Aorta (tissue), 5 donors: ENCODE results near the gene GBF1. TPM values are rescaled to one million over a fixed set of nuclear protein-coding genes. Genes with fewer than 3 reads are reported as not detected.

Experiments used
- ATAC-seq: fragments of 200-7000 bp; cut with Tn5 transposase; one replicate; pipeline ENCODE4 v1.9.1; 2022; ENCODE audit warnings: moderate library complexity; ENCODE audit not compliant: low FRiP score
- DNase-seq, 2 donors: peaks; one replicate each; pipeline ENCODE4 v3.0.0-alpha.2; 2020
- H3K27ac ChIP-seq, 2 donors: one replicate each; pipeline ENCODE4 v1.5.1; 2013; ENCODE audit warnings: low read length in 2 of 2, mild to moderate bottlenecking in 2 of 2, moderate library complexity in 2 of 2, control low read depth in 1 of 2, inconsistent platforms in 1 of 2, low read depth in 1 of 2
- H3K27me3 ChIP-seq, 2 donors: one replicate each; pipeline ENCODE4 v1.6.1; 2013; ENCODE audit warnings: control low read depth in 1 of 2, low read length in 1 of 2, mild to moderate bottlenecking in 1 of 2, moderate library complexity in 1 of 2; ENCODE audit not compliant: insufficient read depth in 2 of 2, control insufficient read depth in 1 of 2
- H3K36me3 ChIP-seq, 2 donors: one replicate each; pipeline ENCODE4 v1.6.1; 2013; ENCODE audit warnings: control low read depth in 1 of 2, low read length in 1 of 2, mild to moderate bottlenecking in 1 of 2; ENCODE audit not compliant: insufficient read depth in 2 of 2, control insufficient read depth in 1 of 2
- H3K4me1 ChIP-seq, 2 donors: one replicate each; pipeline ENCODE4 v1.6.1; 2013; ENCODE audit warnings: low read length in 2 of 2, control low read depth in 1 of 2, mild to moderate bottlenecking in 1 of 2, moderate library complexity in 1 of 2; ENCODE audit not compliant: insufficient read depth in 2 of 2, control insufficient read depth in 1 of 2
- H3K4me3 ChIP-seq, 2 donors: one replicate each; pipeline ENCODE4 v1.5.1; 2013; ENCODE audit warnings: low read length in 2 of 2, control low read depth in 1 of 2, mild to moderate bottlenecking in 1 of 2
- H3K9me3 ChIP-seq: one replicate; pipeline ENCODE4 v1.6.1; 2013; ENCODE audit warnings: mild to moderate bottlenecking, low read length; ENCODE audit not compliant: control insufficient read depth
- WGBS, 2 donors: extraction: QIAGEN DNeasy Blood & Tissue Kit; methylation state at CpG; one replicate each; pipeline ENCODE4 v1.1.7; 2013; 5-methylcytosine and 5-hydroxymethylcytosine counted together
- intact Hi-C, 2 donors: fragments of 100-400 bp; cut with DNase I; formaldehyde crosslinking; loops; one replicate each; pipeline versions ENCODE4 v1.14.2 to v1.15.0; 2022
- polyA plus RNA-seq, 2 donors: library from polyadenylated mRNA; stranded (reverse); fragments of 200-250 nt; gene quantifications; one replicate each; pipeline ENCODE4 v1.2.3, GENCODE V29; 2013
- total RNA-seq, 2 donors: library from RNA; stranded (reverse); fragmentation: NEBNext Ultra II Directional; extraction: Animal tissue kit (Norgen Biotek cat#: 25700); gene quantifications; one replicate each; pipeline ENCODE4 v1.2.1, GENCODE V29; 2021
- donor health status: healthy with polysubstance abuse.
- donor health status: Bipolar disorder and iron deficiency.
- donor health status: DM: no; HTN: no; CAD: no.
- donor health status: DM: no; HTN: no; CAD: no.
- donor health status: DM: yes; HTN: yes; CAD: no.

Gene GBF1
- total and polyA plus RNA-seq, 4 donors = 7.1 to 44.0 (median 32.6) TPM

DNA sequence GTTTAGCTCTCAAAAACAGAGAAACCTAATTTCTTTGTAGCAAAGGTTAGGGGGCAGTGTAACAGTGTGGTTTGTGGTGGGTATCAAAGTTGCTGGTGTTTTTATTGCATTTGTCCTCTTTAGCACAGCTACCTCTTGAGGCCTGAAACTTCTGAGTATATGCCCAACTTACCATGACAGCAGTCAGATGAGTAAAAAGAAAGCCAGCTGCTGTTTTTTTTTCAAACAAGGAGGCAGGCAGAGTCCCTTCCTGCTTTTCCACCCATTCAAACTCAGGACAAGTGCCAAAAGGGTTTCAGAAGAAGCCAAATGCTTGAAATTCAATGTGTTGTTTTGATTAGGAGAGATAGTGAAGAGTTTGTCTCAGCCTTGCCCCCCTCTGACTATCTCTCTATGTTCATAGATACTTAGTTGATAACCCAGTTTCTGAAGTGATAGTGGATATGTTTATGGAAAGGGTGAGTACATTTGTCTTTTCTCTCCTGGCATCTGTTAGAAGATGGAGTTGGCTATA is 23.1 kb downstream of the GBF1 start:
- ATAC-seq (no peak), DNase-seq (no peak)
- Histone ChIP-seq H3K4me3 (no peak overlapping the region), H3K9me3 (no peaks in the 10 kb centered on the region), H3K27ac (no peak overlapping the region), H3K36me3 (no peaks in the 10 kb centered on the region), H3K27me3 (no peaks in the 10 kb centered on the region), H3K4me1 (peaks cover 2 to 21% of the 10 kb centered on the region in 2 donors)
- intact Hi-C loops = no loop called here

DNA sequence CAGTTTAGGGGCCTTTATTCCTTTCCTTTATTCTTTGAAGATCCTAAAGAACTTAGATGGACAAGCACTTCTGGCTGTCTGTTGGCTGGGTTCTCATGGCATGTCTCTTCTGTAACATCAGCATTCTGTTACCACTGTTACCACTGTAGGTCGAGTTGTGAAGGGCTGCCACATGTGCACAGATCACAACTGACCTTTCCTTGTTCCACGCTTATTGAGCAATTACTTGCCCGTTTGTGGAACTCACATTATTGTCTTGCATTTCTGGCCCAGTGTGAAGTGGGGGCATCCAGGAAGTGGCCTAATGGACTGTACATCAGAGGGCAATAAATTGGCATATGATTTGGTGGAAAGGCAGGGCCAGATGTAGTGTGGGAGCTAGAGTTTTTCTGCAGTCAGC is 23.7 kb downstream of the GBF1 start:
- peaks cover 2 to 18% of the 10 kb centered on the region in 2 donors for H3K4me1 ChIP-seq
- intact Hi-C loops = no loop called here
- no peaks in the 10 kb centered on the region for H3K9me3 ChIP-seq
- H3K27ac ChIP-seq = peak overlapping the region in 1 of 2 donors; percentile 33
- H3K27me3 ChIP-seq = no peaks in the 10 kb centered on the region
- H3K4me3 ChIP-seq = no peak overlapping the region
- ATAC-seq = no peak
- no peaks in the 10 kb centered on the region for H3K36me3 ChIP-seq
- 44 to 49% methylated on average over 3 of the region's 3 CpGs for WGBS, 2 donors
- DNase-seq = no peak

GRCh38 chr10:102274062-102274461 is 28.7 kb downstream of the GBF1 start:
- Histone ChIP-seq H3K4me3 (no peak overlapping the region), H3K27me3 (no peaks in the 10 kb centered on the region), H3K27ac (no peak overlapping the region), H3K9me3 (no peaks in the 10 kb centered on the region), H3K4me1 (peaks cover 0 to 2% of the 10 kb centered on the region in 2 donors), H3K36me3 (no peaks in the 10 kb centered on the region)
- intact Hi-C loops = no loop called here
- 13 to 38% methylated on average over 1 of the region's 1 CpG for WGBS, 2 donors
- DNase-seq (no peak), ATAC-seq (no peak)

DNA sequence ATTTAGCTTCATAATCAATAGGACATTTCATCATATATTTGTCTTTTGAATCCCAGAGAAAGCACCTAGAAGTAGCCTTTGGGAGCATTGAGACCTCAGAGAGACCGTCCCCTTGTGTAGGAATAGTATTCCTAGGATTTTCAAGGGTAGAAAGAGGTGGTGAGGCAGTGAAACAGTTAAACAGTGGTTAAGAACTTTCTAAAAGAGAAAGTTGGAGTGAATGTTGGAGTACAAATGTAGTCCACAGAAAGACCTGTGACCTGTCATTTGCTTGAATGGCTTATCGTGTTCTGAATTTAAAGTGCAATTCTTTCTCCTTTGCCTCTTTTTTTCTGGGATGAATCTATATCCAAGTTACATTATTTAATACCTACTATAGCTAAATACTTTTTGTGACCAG is 30.0 kb downstream of the GBF1 start:
- intact Hi-C loops = no loop called here
- no peak for ATAC-seq
- H3K4me1 ChIP-seq = peaks cover 2 to 7% of the 10 kb centered on the region in 2 donors
- WGBS, 2 donors = 79 to 80% methylated on average over 2 of the region's 2 CpGs
- no peaks in the 10 kb centered on the region for H3K9me3 ChIP-seq
- no peaks in the 10 kb centered on the region for H3K27me3 ChIP-seq
- H3K4me3 ChIP-seq = no peak overlapping the region
- H3K36me3 ChIP-seq = no peaks in the 10 kb centered on the region
- H3K27ac ChIP-seq = no peak overlapping the region
- DNase-seq = no peak

- Histone ChIP-seq H3K36me3 (no peaks in the 10 kb centered on the region), H3K27ac (no peak overlapping the region), H3K4me1 (peaks cover 4 to 9% of the 10 kb centered on the region in 2 donors), H3K9me3 (no peaks in the 10 kb centered on the region), H3K4me3 (no peak overlapping the region), H3K27me3 (no peaks in the 10 kb centered on the region)
- intact Hi-C loops = no loop called here
- no peak for DNase-seq
- ATAC-seq = no peak
Observed at GRCh38 chr10:102279104-102279503, 33.8 kb downstream of the GBF1 start.

DNA sequence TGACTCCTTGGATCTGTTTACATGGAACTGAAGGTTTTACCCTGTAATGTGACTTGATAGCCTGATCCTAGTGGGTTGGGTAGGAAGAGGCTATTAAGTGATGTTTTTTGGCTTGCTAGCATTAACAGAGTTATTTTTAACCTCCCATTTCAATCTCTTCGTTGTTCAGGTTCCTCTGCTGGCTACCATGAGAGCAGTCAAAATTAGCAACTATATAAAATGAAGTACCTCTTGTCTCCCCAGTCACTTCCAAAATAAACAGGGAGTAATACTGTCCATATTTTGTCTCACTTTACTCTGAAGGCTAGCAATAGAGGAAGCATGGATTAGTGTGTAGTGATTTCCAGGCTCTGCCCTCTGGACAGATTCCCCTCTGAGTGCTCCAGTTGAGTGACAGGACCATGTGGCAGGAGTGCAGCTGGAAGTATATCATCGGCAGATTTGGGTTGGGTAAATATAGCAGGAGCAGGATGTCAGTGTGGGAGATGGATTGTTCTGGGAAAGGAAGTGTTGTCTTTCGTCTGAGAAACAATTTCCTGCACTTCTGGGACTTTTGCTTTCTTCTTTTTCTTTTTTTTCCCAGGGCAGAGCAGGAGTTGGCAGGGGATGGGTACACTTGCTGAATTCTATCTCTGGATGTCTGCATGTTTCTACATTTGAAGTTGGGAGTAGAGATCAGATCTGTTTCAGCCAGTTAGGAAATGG is 35.2 kb downstream of the GBF1 start:
- peak; percentile 63 for ATAC-seq
- DNase-seq = no peak
- intact Hi-C loops = no loop called here

DNA sequence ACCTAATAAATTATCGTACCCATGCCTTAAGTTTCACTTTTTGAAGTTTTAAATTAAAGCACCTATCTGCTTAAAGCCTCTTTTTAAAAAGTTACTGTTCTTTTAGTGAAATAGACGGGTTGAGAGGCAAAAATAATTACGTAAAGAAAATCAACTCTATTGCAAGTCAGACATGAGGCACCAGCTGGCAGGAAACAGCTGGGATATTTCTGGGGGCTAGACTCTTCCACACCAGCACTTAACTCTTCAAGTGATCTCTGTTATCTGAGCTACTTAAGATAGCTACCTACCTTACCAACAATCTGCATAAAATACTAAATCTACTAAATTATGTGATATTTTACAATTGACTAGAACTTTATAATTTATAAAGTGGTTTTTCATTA is 35.8 kb downstream of the GBF1 start:
- peaks cover 4 to 13% of the 10 kb centered on the region in 2 donors for H3K4me1 ChIP-seq

More for the DNA sequence above, 35.2 kb downstream of the GBF1 start:
- Histone ChIP-seq H3K36me3 (no peaks in the 10 kb centered on the region), H3K27ac (peak overlapping the region in 1 of 2 donors; percentile 18), H3K4me1 (peaks cover 4 to 13% of the 10 kb centered on the region in 2 donors), H3K4me3 (no peak overlapping the region), H3K27me3 (no peaks in the 10 kb centered on the region), H3K9me3 (no peaks in the 10 kb centered on the region)
- WGBS, 2 donors = 0 to 2% methylated on average over 3 of the region's 3 CpGs

GRCh38 chr10:102283488-102283887 is 38.2 kb downstream of the GBF1 start:
- no peak for DNase-seq
- no peaks in the 10 kb centered on the region for H3K36me3 ChIP-seq
- H3K27me3 ChIP-seq = no peaks in the 10 kb centered on the region
- no peaks in the 10 kb centered on the region for H3K9me3 ChIP-seq
- intact Hi-C loops = no loop called here
- WGBS, 2 donors = 74 to 76% methylated on average over 2 of the region's 2 CpGs
- H3K4me1 ChIP-seq = peaks cover 7 to 13% of the 10 kb centered on the region in 2 donors
- no peak overlapping the region for H3K27ac ChIP-seq
- no peak for ATAC-seq
- H3K4me3 ChIP-seq = no peak overlapping the region

More for the DNA sequence above, 35.8 kb downstream of the GBF1 start:
- no peaks in the 10 kb centered on the region for H3K9me3 ChIP-seq
- no peaks in the 10 kb centered on the region for H3K36me3 ChIP-seq
- intact Hi-C loops = no loop called here
- no peak overlapping the region for H3K27ac ChIP-seq
- H3K4me3 ChIP-seq = no peak overlapping the region
- no peaks in the 10 kb centered on the region for H3K27me3 ChIP-seq
- ATAC-seq (no peak), DNase-seq (no peak)
- WGBS, 2 donors = 2 to 3% methylated on average over 3 of the region's 3 CpGs

DNA sequence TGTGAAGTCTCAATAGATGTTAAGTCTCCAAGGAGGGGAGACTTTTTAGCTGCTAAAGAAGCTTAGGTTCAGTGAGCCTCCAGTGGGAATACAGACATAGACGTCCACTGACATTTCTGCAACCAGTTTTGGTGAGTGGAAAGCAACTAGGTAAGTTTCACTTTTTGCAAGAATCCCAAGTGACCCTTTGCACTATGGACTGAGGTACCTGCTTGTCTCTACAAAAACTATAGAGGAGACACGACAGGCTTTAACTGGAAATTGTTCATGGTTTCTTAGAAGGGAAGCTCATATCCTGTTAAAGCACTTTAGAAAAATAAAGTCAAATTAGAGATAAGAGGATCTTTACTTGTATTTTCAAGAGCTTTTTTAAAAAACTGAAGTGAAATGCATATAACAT is 38.6 kb downstream of the GBF1 start:
- Histone ChIP-seq H3K27ac (no peak overlapping the region), H3K4me1 (peaks cover 7 to 13% of the 10 kb centered on the region in 2 donors), H3K27me3 (no peaks in the 10 kb centered on the region), H3K9me3 (no peaks in the 10 kb centered on the region), H3K4me3 (no peak overlapping the region), H3K36me3 (no peaks in the 10 kb centered on the region)
- ATAC-seq = no peak
- intact Hi-C loops = no loop called here
- WGBS, 2 donors = 41 to 49% methylated on average over 2 of the region's 2 CpGs
- no peak for DNase-seq
